ENCODE data around the gene CLMN. TPM values are rescaled to one million over a fixed set of nuclear protein-coding genes. Genes with fewer than 3 reads are reported as not detected.

CLMN gene
- total RNA-seq, 2 donors from 2014 or later: 2.5 to 3.0 TPM

- Mint-ChIP-seq H3K9me3 (no peaks in the 10 kb centered on the region), H3K27ac (no peak overlapping the region), H3K36me3 (ENCODE audit: insufficient read depth in 2 of 2) (no peaks in the 10 kb centered on the region), H3K4me1 (ENCODE audit: low read depth) (peaks cover 7% of the 10 kb centered on the region), H3K4me3 (no peak overlapping the region), H3K27me3 (ENCODE audit: low read depth) (peaks cover 15% of the 10 kb centered on the region)
- ATAC-seq (replicated peaks in 1 of 2) (no peak), DNase-seq (no peak)
Observed at GRCh38 chr14:95323361-95323760, 3.7 kb upstream of the CLMN start.

DNA sequence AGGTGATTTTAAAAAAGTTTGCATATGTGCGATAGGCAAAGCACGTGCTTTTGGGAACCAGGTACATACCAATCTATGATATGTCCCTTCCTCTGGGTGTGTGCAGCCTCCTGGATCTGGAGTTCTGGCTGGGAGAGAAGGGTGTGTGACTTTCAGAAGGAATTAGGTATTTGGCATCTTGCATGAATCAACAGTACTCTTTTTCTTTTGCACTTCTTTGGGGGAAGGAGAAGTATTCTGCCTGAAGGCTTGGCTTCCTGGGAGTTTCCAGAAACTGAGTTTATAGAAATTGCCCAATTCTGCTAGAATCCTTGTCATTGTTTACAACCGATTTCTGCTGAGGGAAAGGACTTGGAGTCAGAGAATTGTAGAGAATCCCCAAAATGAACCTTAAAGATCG is 2.9 kb upstream of the CLMN start:
- H3K27me3 Mint-ChIP-seq (ENCODE audit: low read depth): peaks cover 22% of the 10 kb centered on the region
- H3K9me3 Mint-ChIP-seq: no peaks in the 10 kb centered on the region
- no peak for ATAC-seq (replicated peaks in 1 of 2)
- DNase-seq: no peak
- H3K4me3 Mint-ChIP-seq: no peak overlapping the region
- H3K36me3 Mint-ChIP-seq (ENCODE audit: insufficient read depth in 2 of 2): no peaks in the 10 kb centered on the region
- H3K4me1 Mint-ChIP-seq (ENCODE audit: low read depth): peaks cover 7% of the 10 kb centered on the region
- no peak overlapping the region for H3K27ac Mint-ChIP-seq

DNA sequence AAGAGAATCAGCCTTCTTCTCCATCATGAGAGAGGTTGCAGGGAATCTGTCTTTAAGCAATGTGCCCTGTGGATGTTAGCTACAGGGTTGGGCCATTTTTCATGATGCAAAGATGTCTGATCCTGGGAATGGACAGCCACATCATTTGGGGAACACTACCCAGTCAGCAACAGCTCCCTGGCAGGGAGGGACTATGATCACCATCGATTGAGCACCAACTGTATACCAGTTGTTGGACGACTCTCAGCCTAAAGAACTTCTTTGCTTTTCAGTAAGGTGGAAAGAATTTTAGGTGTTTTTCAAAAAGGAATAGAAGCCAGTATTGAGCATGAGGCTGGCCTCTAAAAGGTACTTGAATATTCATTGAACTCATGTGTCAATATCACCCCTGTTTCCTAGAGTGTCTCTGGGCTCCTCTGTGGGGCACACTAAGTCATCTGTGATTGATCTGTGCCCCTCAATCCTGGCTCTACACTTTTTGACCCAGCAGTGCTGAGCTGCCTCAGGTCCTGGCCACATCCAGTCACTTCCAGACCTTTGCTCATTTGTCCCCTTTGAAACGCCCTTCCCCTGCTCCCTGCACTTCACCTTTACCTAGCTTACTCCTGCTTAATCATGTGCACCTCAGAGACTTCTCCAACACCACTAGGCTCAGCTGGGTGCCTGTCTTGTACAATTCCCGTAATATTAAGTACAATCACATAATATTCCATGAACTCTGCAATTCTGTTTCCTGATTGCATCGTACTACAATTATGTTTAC is 2.2 kb upstream of the CLMN start:
- H3K4me3 Mint-ChIP-seq: no peak overlapping the region
- H3K4me1 Mint-ChIP-seq (ENCODE audit: low read depth): peaks cover 7% of the 10 kb centered on the region
- no peaks in the 10 kb centered on the region for H3K36me3 Mint-ChIP-seq (ENCODE audit: insufficient read depth in 2 of 2)
- ATAC-seq (replicated peaks in 1 of 2): no peak
- H3K27ac Mint-ChIP-seq: no peak overlapping the region
- no peak for DNase-seq
- H3K9me3 Mint-ChIP-seq: no peaks in the 10 kb centered on the region
- H3K27me3 Mint-ChIP-seq (ENCODE audit: low read depth): peaks cover 30% of the 10 kb centered on the region

DNA sequence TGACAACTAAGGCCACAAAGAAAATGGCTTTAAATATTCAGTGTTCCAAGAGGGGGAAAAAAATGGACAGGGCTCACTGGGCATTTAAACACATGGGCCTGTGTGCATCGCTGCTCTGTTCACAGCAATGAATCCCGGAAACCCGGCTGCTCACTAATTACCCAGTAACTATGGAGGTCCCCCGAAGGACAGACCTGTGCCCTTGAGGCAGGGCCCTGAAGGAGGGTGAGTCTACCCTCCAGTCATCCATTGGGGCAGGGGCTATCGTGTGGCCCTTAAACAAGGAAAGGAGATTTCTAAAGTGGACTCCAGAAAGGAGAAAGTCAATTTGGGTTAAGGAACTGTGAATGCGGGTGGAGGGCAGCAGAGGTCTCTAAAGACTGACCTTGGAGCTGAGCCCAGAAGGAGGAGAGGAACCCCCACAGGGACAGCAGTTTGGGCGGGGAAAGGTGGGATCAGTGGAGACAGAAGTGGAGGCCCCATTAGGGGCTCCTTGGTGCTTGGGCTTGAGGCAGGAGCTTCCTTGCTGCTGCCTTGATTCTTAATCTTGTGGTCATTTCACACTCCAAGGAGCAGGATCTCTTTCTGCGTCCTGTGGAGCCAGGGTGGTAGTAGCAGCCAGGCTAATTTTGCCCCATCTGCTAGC is 1.4 kb upstream of the CLMN start:
- no peaks in the 10 kb centered on the region for H3K36me3 Mint-ChIP-seq (ENCODE audit: insufficient read depth in 2 of 2)
- peaks cover 35% of the 10 kb centered on the region for H3K27me3 Mint-ChIP-seq (ENCODE audit: low read depth)
- H3K9me3 Mint-ChIP-seq: no peaks in the 10 kb centered on the region
- no peak overlapping the region for H3K4me3 Mint-ChIP-seq
- H3K4me1 Mint-ChIP-seq (ENCODE audit: low read depth): peaks cover 7% of the 10 kb centered on the region
- no peak for DNase-seq
- H3K27ac Mint-ChIP-seq: no peak overlapping the region
- ATAC-seq (replicated peaks in 1 of 2): no peak

DNA sequence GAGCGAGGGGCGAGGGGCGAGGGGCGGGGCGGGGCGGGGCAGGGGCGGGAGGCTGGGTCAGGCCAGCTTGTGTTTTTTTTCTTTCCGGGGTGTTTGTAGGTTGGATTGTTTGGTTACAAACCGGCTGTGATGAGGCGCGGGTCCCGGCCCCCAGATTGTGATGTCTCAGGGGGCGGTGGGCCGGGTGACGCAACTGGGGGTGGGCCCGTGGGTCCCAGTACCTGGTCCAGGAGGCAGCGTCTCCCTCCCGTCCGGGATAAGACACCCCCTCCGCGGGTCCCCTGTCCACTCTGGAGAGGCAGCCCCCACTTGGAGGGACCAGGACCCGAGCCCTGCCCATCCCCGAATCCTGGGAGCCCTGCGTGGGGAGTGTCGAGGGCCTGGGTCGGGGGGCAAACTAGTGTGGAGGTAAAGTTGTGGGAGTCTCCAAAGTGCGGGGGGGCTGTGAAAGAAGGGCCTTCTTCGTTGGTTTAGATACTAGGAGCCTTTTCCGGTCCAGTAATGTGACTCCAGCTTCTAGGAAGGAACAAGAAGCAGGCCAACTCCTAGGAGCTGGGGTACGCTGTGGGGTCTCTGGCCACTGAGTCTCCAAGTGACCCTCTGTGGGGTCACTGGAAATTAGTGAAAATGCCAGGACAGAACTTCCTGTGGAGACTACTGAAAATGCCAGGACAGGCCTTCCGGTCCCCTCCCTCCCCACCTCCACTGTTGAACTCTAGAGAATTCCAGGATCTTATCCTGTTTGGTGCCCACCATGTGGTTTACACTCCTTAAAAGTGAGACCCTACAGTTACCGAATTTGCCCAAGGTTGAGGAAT is 579 bp upstream of the CLMN start:
- ATAC-seq (replicated peaks in 1 of 2): no peak

DNA sequence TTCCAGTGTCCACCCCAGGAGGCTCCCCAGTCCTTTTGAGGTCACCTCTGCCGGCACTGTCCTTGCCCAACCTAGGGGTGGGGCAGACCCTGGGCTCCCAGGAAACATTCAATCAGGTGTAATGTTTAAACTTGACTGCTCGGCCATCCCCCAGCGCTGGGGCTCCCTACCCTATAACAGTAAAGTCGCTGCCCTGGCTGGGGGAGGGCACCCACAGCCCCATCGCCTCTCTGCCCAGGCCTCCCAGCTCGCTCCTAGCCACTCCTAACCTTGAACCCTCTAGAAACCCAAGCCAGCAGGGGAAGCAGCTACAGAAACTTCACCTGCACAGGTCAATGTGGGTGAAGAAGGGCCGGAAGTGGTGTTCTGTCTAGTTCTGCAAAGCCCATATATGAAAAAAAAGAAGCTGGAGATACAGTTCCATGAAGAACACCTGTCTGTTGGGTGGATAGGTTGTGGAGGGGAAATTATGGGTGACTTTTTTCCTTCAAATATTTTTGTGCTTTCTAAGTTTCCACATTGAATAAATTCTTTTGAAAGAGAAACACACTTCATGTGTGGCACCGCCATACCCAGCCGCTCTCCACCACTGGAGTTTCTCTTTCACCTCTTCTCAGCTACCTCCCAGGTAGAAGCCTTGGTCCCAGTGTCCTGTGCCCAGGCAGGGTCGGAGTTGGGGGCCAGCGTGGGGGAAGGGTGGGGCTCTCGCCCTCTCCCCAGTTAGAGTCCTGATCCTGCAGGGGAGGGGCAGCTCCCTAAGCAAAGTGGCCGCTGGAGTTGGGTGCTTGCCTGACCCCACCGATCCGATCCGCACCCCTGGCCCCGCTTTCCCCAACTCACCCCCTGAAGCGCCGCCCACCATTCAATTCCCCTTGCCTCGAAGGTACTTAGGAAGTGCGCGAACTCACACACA is 1.1 kb downstream of the CLMN start:
- Mint-ChIP-seq H3K9me3 (no peaks in the 10 kb centered on the region), H3K27me3 (ENCODE audit: low read depth) (peaks cover 36% of the 10 kb centered on the region), H3K4me3 (peak overlapping the region; percentile 83 to 86), H3K4me1 (ENCODE audit: low read depth) (peaks cover 28% of the 10 kb centered on the region), H3K36me3 (ENCODE audit: insufficient read depth in 2 of 2) (no peaks in the 10 kb centered on the region), H3K27ac (no peak overlapping the region)
- ATAC-seq (replicated peaks in 1 of 2) (no peak), DNase-seq (no peak)

More for the DNA sequence above, 579 bp upstream of the CLMN start:
- no peak for DNase-seq
- H3K27ac Mint-ChIP-seq: no peak overlapping the region
- H3K9me3 Mint-ChIP-seq: no peaks in the 10 kb centered on the region
- H3K36me3 Mint-ChIP-seq (ENCODE audit: insufficient read depth in 2 of 2): no peaks in the 10 kb centered on the region
- peaks cover 12% of the 10 kb centered on the region for H3K4me1 Mint-ChIP-seq (ENCODE audit: low read depth)
- peak overlapping the region; percentile 61 to 75 for H3K4me3 Mint-ChIP-seq
- peaks cover 38% of the 10 kb centered on the region for H3K27me3 Mint-ChIP-seq (ENCODE audit: low read depth)

GRCh38 chr14:95317817-95318343 is 1.8 kb downstream of the CLMN start:
- DNase-seq (no peak), ATAC-seq (replicated peaks in 1 of 2) (no peak)
- Mint-ChIP-seq H3K4me1 (ENCODE audit: low read depth) (peaks cover 32% of the 10 kb centered on the region), H3K9me3 (no peaks in the 10 kb centered on the region), H3K36me3 (ENCODE audit: insufficient read depth in 2 of 2) (no peaks in the 10 kb centered on the region), H3K27me3 (ENCODE audit: low read depth) (peaks cover 44% of the 10 kb centered on the region), H3K27ac (no peak overlapping the region), H3K4me3 (peak overlapping the region; percentile 33 to 86)

- H3K36me3 Mint-ChIP-seq (ENCODE audit: insufficient read depth in 2 of 2): no peaks in the 10 kb centered on the region
- H3K27me3 Mint-ChIP-seq (ENCODE audit: low read depth): peaks cover 54% of the 10 kb centered on the region
- no peak for DNase-seq
- H3K4me3 Mint-ChIP-seq: no peak overlapping the region
- H3K4me1 Mint-ChIP-seq (ENCODE audit: low read depth): peaks cover 32% of the 10 kb centered on the region
- no peak overlapping the region for H3K27ac Mint-ChIP-seq
- no peaks in the 10 kb centered on the region for H3K9me3 Mint-ChIP-seq
- ATAC-seq (replicated peaks in 1 of 2): no peak
Observed at GRCh38 chr14:95316821-95317220, 2.9 kb downstream of the CLMN start.

- DNase-seq: no peak
- ATAC-seq (replicated peaks in 1 of 2): no peak
- H3K36me3 Mint-ChIP-seq (ENCODE audit: insufficient read depth in 2 of 2): no peaks in the 10 kb centered on the region
Observed at GRCh38 chr14:95315579-95315978, 4.1 kb downstream of the CLMN start.

GRCh38 chr14:95315156-95315555 is 4.6 kb downstream of the CLMN start:
- Mint-ChIP-seq H3K9me3 (no peaks in the 10 kb centered on the region), H3K36me3 (ENCODE audit: insufficient read depth in 2 of 2) (no peaks in the 10 kb centered on the region), H3K4me3 (peak overlapping the region in 1 of 2 donors; percentile 72), H3K27me3 (ENCODE audit: low read depth) (peaks cover 58% of the 10 kb centered on the region), H3K4me1 (ENCODE audit: low read depth) (peaks cover 32% of the 10 kb centered on the region), H3K27ac (no peak overlapping the region)
- ATAC-seq (replicated peaks in 1 of 2) (no peak), DNase-seq (no peak)

More at GRCh38 chr14:95315579-95315978, 4.1 kb downstream of the CLMN start:
- H3K4me3 Mint-ChIP-seq: no peak overlapping the region
- no peaks in the 10 kb centered on the region for H3K9me3 Mint-ChIP-seq
- peaks cover 58% of the 10 kb centered on the region for H3K27me3 Mint-ChIP-seq (ENCODE audit: low read depth)
- no peak overlapping the region for H3K27ac Mint-ChIP-seq
- peaks cover 32% of the 10 kb centered on the region for H3K4me1 Mint-ChIP-seq (ENCODE audit: low read depth)

DNA sequence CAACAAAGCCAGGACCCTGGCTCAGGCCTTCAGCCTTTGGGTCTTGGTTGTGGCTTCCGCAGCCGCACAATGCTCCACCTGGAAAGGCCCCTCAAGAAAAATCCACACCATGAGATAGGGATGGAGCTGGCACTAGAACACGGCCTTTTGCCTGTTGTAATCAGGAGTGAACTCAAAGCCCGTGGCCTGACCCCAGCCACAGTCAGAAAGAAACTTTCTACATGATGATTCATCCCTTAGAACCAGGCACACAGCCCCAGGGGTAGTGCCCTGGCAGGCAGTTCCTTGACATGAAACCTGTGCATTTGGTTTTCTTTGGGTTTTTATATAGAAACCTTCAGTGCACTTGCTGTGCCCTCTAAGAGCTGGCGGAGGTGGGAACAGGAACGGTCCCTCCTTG is 5.1 kb downstream of the CLMN start:
- peaks cover 32% of the 10 kb centered on the region for H3K4me1 Mint-ChIP-seq (ENCODE audit: low read depth)
- H3K27me3 Mint-ChIP-seq (ENCODE audit: low read depth): peaks cover 58% of the 10 kb centered on the region
- peak; percentile 72 to 78 for DNase-seq
- H3K4me3 Mint-ChIP-seq: peak overlapping the region; percentile 58 to 72
- ATAC-seq (replicated peaks in 1 of 2): peak; percentile 97
- no peaks in the 10 kb centered on the region for H3K9me3 Mint-ChIP-seq
- no peak overlapping the region for H3K27ac Mint-ChIP-seq
- H3K36me3 Mint-ChIP-seq (ENCODE audit: insufficient read depth in 2 of 2): no peaks in the 10 kb centered on the region

- ATAC-seq (replicated peaks in 1 of 2): no peak
- H3K36me3 Mint-ChIP-seq (ENCODE audit: insufficient read depth in 2 of 2): no peaks in the 10 kb centered on the region
- H3K4me3 Mint-ChIP-seq: no peak overlapping the region
- peak in 1 of 2 donors; percentile 12 for DNase-seq
- H3K9me3 Mint-ChIP-seq: no peaks in the 10 kb centered on the region
- H3K27me3 Mint-ChIP-seq (ENCODE audit: low read depth): peaks cover 55% of the 10 kb centered on the region
- no peak overlapping the region for H3K27ac Mint-ChIP-seq
- peaks cover 26% of the 10 kb centered on the region for H3K4me1 Mint-ChIP-seq (ENCODE audit: low read depth)
Observed at GRCh38 chr14:95313707-95314106, 6.0 kb downstream of the CLMN start.

Data from activated T-cell treated with anti-CD3 and anti-CD28 coated beads, Interleukin-2, amount 50 U/mL, for 72 hours (primary cell).